OCI-LY7 (cell line): Measurements from ENCODE around the gene TMEM154. TPM values are rescaled to one million over a fixed set of nuclear protein-coding genes. Genes with fewer than 3 reads are reported as not detected.

Experiments used
- BruUV-seq: library from RNA; stranded (reverse); fragments of 400-500 nt; replicated peaks from 2 replicates; lab custom pipeline; 2021; lab: Mats Ljungman, UMichigan
- CTCF ChIA-PET: fragments of 300-600 bp; sonication (Branson Sonifier 250); formaldehyde crosslinking; loops from one replicate; lab custom pipeline; 2022; ENCODE audit warnings: antibody characterized with exemption; ENCODE audit not compliant: unreplicated experiment; lab: Charles Lee
- POLR2A ChIA-PET: fragments of 300-600 bp; sonication (Branson Sonifier 250); formaldehyde crosslinking; loops from one replicate; lab custom pipeline; 2022; ENCODE audit warnings: antibody characterized with exemption; lab: Charles Lee
- DNase-seq: peaks from one replicate; pipeline ENCODE4 v3.0.0-alpha.2; 2015; ENCODE audit warnings: low spot score
- H2AFZ ChIP-seq: fragments of 200-600 bp; sonication (generic), shearing (Covaris generic); 2 replicates; pipeline ENCODE4 v1.6.1; 2014; ENCODE audit warnings: mild to moderate bottlenecking, antibody characterized with exemption, low read length, moderate library complexity
- H3K27ac ChIP-seq: fragments of 200-600 bp; sonication (generic); 2 replicates; pipeline ENCODE4 v1.5.1; 2014; ENCODE audit warnings: mixed run types, low read depth, mild to moderate bottlenecking, moderate library complexity, low read length, inconsistent platforms; ENCODE audit not compliant: poor library complexity, severe bottlenecking
- H3K36me3 ChIP-seq: fragments of 200-600 bp; sonication (generic); 2 replicates; pipeline ENCODE4 v1.6.1; 2014; ENCODE audit warnings: mild to moderate bottlenecking, antibody characterized with exemption, low read length, moderate library complexity, mixed read lengths; ENCODE audit not compliant: insufficient read depth
- H3K4me1 ChIP-seq: fragments of 200-600 bp; sonication (generic); 2 replicates; pipeline ENCODE4 v1.5.1; 2014; ENCODE audit warnings: mild to moderate bottlenecking, low read length; ENCODE audit not compliant: insufficient read depth, poor library complexity, severe bottlenecking
- H3K4me2 ChIP-seq: fragments of 200-600 bp; sonication (generic); 2 replicates; pipeline ENCODE4 v1.6.1; 2014; ENCODE audit warnings: mild to moderate bottlenecking, low read length
- H3K4me3 ChIP-seq: fragments of 200-600 bp; sonication (generic); 2 replicates; pipeline ENCODE4 v1.5.1; 2014; ENCODE audit warnings: mild to moderate bottlenecking, low read depth, low read length; ENCODE audit not compliant: poor library complexity, severe bottlenecking
- H3K79me2 ChIP-seq: fragments of 200-600 bp; sonication (generic); 2 replicates; pipeline ENCODE4 v1.6.1; 2016; ENCODE audit warnings: low read depth, mild to moderate bottlenecking, low read length, moderate library complexity, mixed read lengths; ENCODE audit not compliant: insufficient read depth
- H3K9me2 ChIP-seq: fragments of 200-600 bp; sonication (generic); 2 replicates; pipeline ENCODE4 v1.6.1; 2016; ENCODE audit warnings: mild to moderate bottlenecking, low read length, mixed read lengths; ENCODE audit not compliant: insufficient read depth
- H3K9me3 ChIP-seq: fragments of 200-600 bp; sonication (generic); 2 replicates; pipeline ENCODE4 v1.6.1; 2014; ENCODE audit warnings: mild to moderate bottlenecking, mixed run types, low read length, mixed read lengths
- H4K20me1 ChIP-seq: fragments of 200-600 bp; sonication (generic); 2 replicates; pipeline ENCODE4 v1.6.1; 2014; ENCODE audit warnings: mild to moderate bottlenecking, antibody characterized with exemption, low read length, moderate library complexity, mixed read lengths; ENCODE audit not compliant: insufficient read depth
- EZH2phosphoT487 ChIP-seq: fragments of 200-600 bp; sonication (generic); IDR thresholded peaks from 2 replicates; pipeline ENCODE4 v1.6.1; 2018; ENCODE audit warnings: low read depth, borderline replicate concordance, mild to moderate bottlenecking, mixed run types, antibody characterized with exemption, low read length, moderate library complexity, mixed read lengths
- intact Hi-C: fragments of 100-400 bp; cut with micrococcal nuclease; formaldehyde crosslinking; loops from one replicate; pipeline ENCODE4 v1.10.0; 2022; ENCODE audit not compliant: unreplicated experiment
- total RNA-seq, 2 experiments: library from RNA; depleted of rRNA in 1 of 2; stranded (reverse); fragments of >200 nt in 1 of 2; shearing (Covaris generic) in 1 of 2; gene quantifications; 2 replicates each; pipeline ENCODE4 v1.2.3, GENCODE V29; 2014 to 2022
- TF ChIP-seq, protein P1 (sequence below): fragments of 200-600 bp; sonication (generic); conservative IDR thresholded peaks from 2 replicates; pipeline ENCODE4 v1.5.1; 2014; ENCODE audit warnings: mild to moderate bottlenecking, antibody characterized with exemption, low read length, moderate library complexity, mixed read lengths

The TMEM154 gene
- total RNA-seq, 2 experiments from 2014 or later = 17.6 to 59.6 TPM

DNA sequence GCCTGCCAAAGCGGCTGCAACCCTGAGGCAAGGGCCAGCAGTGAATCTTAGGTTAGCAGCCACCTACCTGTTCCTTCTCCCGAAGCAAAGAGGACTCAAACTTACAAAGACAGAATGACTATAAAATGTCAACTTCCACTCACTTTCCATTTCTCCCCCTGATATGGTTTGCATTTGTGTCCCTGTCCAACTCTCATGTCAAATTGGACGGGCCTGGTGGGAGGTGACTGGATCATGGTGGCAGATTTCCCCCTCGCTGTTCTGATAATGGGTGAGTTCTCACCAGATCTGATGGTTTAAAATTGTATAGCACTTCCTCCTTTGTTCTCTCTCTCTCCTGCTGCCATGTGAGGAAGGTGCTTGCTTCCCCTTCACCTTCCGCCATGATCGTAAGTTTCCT lies 35.3 kb upstream of the TMEM154 start:
- H3K4me2 ChIP-seq = no peak overlapping the region
- H4K20me1 ChIP-seq = no peaks in the 10 kb centered on the region
- no peak overlapping the region for H2AFZ ChIP-seq
- intact Hi-C loops = no loop called here
- H3K4me3 ChIP-seq = no peak overlapping the region
- no peaks in the 10 kb centered on the region for H3K4me1 ChIP-seq
- no TSS peak for BruUV-seq
- 0 out of 2 replicates have a peak, but pooled peaks cover 7% of the 10 kb centered on the region for H3K9me3 ChIP-seq
- ChIA-PET POLR2A (no interaction called here), CTCF (no interaction called here)
- TF ChIP-seq, protein P1, sequence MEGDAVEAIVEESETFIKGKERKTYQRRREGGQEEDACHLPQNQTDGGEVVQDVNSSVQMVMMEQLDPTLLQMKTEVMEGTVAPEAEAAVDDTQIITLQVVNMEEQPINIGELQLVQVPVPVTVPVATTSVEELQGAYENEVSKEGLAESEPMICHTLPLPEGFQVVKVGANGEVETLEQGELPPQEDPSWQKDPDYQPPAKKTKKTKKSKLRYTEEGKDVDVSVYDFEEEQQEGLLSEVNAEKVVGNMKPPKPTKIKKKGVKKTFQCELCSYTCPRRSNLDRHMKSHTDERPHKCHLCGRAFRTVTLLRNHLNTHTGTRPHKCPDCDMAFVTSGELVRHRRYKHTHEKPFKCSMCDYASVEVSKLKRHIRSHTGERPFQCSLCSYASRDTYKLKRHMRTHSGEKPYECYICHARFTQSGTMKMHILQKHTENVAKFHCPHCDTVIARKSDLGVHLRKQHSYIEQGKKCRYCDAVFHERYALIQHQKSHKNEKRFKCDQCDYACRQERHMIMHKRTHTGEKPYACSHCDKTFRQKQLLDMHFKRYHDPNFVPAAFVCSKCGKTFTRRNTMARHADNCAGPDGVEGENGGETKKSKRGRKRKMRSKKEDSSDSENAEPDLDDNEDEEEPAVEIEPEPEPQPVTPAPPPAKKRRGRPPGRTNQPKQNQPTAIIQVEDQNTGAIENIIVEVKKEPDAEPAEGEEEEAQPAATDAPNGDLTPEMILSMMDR = no peak
- no peak for TF ChIP-seq EZH2phosphoT487
- DNase-seq = no peak
- no peak overlapping the region for H3K27ac ChIP-seq
- no peaks in the 10 kb centered on the region for H3K9me2 ChIP-seq
- no peaks in the 10 kb centered on the region for H3K79me2 ChIP-seq
- H3K36me3 ChIP-seq = no peaks in the 10 kb centered on the region

DNA sequence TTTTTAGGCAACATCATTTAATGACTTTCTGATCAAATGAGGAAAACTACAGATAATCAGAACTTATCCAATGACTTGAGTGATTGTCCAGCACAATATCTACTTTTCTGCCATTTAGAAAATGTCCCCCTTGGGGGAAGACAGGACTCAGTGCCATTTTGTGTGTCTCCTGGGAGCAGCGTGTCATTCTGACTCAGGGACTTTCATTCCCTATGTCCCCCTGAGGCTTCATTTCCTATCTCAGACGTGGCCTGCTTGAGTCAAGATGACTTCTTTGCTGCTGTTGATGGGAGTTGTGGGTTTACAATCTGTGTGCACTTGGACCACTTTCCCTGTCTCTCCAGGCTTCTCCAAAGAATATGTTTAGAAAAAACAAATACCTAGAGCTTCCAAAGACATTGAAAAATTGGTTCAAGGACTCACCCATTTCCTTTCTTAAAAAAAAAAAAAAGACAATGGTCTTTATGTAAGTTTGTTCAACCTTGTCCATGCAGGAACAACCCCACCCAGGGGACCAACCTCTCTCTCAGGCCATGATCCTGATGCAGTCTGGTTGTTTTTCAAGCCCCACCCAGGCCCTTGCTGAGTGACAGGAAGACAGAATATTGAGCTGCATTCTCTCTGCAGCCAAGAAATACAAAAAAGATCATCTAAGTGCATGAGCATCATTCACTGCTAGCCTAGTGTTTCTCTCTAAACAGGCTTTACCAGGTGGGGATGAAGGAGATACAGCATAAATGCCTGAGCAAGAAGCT lies 34.3 kb upstream of the TMEM154 start:
- no peaks in the 10 kb centered on the region for H4K20me1 ChIP-seq
- H3K9me2 ChIP-seq = no peaks in the 10 kb centered on the region
- no peak for DNase-seq
- no peak overlapping the region for H3K4me3 ChIP-seq
- no peaks in the 10 kb centered on the region for H3K79me2 ChIP-seq
- no peak overlapping the region for H2AFZ ChIP-seq
- CTCF ChIA-PET = no interaction called here
- TF ChIP-seq EZH2phosphoT487 = no peak
- TF ChIP-seq, protein P1 = no peak
- POLR2A ChIA-PET = interaction anchor here (1.2 kb wide), 1 partner anchor 8 kb away, joined by 3 read pairs; no protein-coding TSS in a partner anchor
- intact Hi-C loops = no loop called here
- H3K36me3 ChIP-seq = no peaks in the 10 kb centered on the region
- H3K9me3 ChIP-seq = 0 out of 2 replicates have a peak, but pooled peaks cover 7% of the 10 kb centered on the region
- no TSS peak for BruUV-seq
- H3K4me1 ChIP-seq = no peaks in the 10 kb centered on the region
- H3K27ac ChIP-seq = no peak overlapping the region
- no peak overlapping the region for H3K4me2 ChIP-seq
